ENCODE results near the gene HYAL1. TPM values are rescaled to one million over a fixed set of nuclear protein-coding genes. Genes with fewer than 3 reads are reported as not detected.

HYAL1 gene
- total RNA-seq, 2 donors from 2014 or later = 38.1 to 40.8 TPM

GRCh38 chr3:50322115-50322385, 18.7 kb upstream of the HYAL1 start:
- H3K9me3 ChIP-seq = no peaks in the 10 kb centered on the region
- DNase-seq (ENCODE audit: low spot score) = no peak
- TF ChIP-seq, protein P1, sequence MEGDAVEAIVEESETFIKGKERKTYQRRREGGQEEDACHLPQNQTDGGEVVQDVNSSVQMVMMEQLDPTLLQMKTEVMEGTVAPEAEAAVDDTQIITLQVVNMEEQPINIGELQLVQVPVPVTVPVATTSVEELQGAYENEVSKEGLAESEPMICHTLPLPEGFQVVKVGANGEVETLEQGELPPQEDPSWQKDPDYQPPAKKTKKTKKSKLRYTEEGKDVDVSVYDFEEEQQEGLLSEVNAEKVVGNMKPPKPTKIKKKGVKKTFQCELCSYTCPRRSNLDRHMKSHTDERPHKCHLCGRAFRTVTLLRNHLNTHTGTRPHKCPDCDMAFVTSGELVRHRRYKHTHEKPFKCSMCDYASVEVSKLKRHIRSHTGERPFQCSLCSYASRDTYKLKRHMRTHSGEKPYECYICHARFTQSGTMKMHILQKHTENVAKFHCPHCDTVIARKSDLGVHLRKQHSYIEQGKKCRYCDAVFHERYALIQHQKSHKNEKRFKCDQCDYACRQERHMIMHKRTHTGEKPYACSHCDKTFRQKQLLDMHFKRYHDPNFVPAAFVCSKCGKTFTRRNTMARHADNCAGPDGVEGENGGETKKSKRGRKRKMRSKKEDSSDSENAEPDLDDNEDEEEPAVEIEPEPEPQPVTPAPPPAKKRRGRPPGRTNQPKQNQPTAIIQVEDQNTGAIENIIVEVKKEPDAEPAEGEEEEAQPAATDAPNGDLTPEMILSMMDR (IDR thresholded peaks at IDR 0.05) = no peak
- peaks cover 28% of the 10 kb centered on the region for H3K36me3 ChIP-seq
- H3K4me1 ChIP-seq = peaks cover 0 to 83% of the 10 kb centered on the region in 2 donors
- H3K27ac ChIP-seq = peak overlapping the region; percentile 93
- peak overlapping the region; percentile 52 to 70 for H3K4me3 ChIP-seq
- no peaks in the 10 kb centered on the region for H3K27me3 ChIP-seq

DNA sequence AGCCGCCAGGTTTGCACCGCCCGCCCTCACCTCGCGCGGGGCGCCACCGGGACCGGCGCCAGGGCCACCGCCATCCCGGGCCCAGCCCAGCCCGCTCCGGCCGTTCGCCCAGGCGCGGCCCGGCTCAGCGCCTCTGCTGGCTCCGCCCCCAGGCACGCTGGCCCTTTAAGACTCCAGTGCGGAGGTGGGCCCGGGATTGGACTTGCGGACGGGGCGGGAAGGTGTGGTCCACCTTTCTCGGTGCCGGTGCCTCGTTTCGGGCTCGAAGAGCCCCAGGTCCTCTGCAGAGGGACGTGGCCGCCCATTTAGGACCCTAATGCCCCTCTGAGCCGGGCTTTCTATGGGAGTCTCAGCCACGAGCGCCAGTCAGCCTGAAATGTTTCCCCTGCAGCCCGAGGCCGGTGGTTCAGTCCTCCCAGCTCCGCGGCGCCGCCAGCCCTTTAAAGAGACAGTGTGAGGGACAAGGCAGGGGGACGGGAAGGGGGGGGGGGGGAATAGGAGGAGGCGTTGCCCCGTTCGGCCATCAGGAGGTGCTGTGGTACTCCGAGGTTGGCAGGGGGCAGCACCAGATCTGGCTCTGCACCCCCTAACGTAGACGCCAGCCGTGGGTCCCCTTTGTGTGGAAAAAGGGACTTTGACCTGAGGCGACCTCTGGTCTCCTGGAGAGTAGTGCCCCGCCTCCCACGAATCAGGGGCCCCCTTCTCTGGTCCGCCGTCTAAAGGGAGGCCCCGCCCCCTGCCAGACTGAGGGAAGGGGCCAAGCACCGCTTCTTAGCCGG, 18.2 kb upstream of the HYAL1 start:
- peak overlapping the region; percentile 93 for H3K27ac ChIP-seq
- TF ChIP-seq, protein P1 (IDR thresholded peaks at IDR 0.05) = peak; percentile 24 to 64
- peaks cover 0 to 83% of the 10 kb centered on the region in 2 donors for H3K4me1 ChIP-seq
- peak; percentile 90 for DNase-seq (ENCODE audit: low spot score)
- no peaks in the 10 kb centered on the region for H3K9me3 ChIP-seq
- peak overlapping the region; percentile 52 to 70 for H3K4me3 ChIP-seq
- H3K36me3 ChIP-seq = peaks cover 34% of the 10 kb centered on the region
- H3K27me3 ChIP-seq = no peaks in the 10 kb centered on the region

DNA sequence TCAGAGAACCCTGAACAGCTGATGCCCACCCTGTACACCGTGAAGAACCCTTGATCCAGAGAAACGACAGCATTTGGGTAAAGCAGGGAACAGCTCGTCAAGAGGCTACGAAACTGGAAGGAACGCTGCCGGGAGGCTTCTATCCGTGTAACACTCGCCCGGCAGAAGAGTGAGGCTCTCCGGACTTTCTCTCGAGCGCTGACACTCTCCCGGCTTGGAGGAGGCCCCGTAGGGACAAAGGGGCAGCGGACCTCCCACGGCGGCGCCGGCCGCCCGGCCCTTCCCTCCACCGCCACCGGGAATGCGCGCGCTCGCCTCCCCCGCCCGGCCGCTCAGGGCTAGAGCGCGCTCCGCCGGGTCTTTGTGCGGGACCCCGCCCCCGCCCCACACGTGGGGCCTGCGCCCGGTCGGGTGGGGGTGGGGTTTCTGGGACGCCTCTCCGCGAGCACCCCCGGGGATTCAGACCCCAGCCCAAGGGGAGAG, 17.5 kb upstream of the HYAL1 start:
- Histone ChIP-seq H3K4me3 (peak overlapping the region; percentile 52 to 70), H3K36me3 (peaks cover 33% of the 10 kb centered on the region), H3K4me1 (peaks cover 0 to 82% of the 10 kb centered on the region in 2 donors), H3K27me3 (no peaks in the 10 kb centered on the region), H3K27ac (peak overlapping the region; percentile 93), H3K9me3 (no peaks in the 10 kb centered on the region)
- DNase-seq (ENCODE audit: low spot score) = no peak
- TF ChIP-seq, protein P1 (IDR thresholded peaks at IDR 0.05) = no peak

DNA sequence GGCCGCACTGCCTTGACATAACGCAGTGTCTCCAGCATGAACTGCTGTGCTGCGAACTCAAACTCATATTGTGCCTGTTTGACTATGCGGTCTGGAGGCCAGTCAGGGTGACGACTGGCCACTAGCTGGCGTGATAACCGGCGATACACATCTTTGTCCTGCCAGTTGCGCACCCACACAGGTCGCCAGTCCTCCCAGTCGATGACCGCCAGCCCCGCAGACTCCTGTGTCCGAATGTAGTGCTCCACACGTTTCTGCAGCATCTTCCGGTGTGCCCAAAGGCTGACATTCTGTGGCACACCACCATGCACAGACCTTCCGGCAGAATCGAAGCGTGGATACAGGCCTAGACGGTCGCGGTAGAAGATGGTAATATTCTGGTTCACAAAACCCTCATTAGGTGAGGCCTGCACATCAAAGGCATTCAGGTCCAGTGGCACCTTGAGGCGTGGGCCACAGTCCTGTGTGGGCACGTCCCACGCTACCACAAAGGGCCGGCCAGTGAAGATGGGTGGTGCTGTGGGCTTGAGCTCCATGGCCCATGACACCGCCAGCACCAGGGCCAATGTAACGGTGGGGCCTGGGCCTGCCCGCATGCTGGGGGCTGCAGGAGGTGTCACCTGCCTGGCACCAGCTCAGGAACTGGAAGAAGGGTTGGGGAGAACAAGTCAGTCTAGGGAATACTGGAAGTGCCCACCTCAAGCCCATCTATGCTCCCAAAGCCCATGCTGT, 16.7 kb upstream of the HYAL1 start:
- Histone ChIP-seq H3K27ac (peak overlapping the region; percentile 93), H3K9me3 (no peaks in the 10 kb centered on the region), H3K27me3 (no peaks in the 10 kb centered on the region), H3K36me3 (peaks cover 26% of the 10 kb centered on the region), H3K4me1 (peaks cover 0 to 77% of the 10 kb centered on the region in 2 donors), H3K4me3 (peak overlapping the region; percentile 52 to 70)
- DNase-seq (ENCODE audit: low spot score) = no peak
- TF ChIP-seq, protein P1 (IDR thresholded peaks at IDR 0.05) = no peak

- Histone ChIP-seq H3K27ac (peak overlapping the region; percentile 2 to 93), H3K4me1 (peaks cover 0 to 70% of the 10 kb centered on the region in 2 donors), H3K36me3 (peaks cover 26% of the 10 kb centered on the region), H3K4me3 (peak overlapping the region; percentile 52 to 70), H3K27me3 (no peaks in the 10 kb centered on the region), H3K9me3 (no peaks in the 10 kb centered on the region)
- TF ChIP-seq, protein P1 (IDR thresholded peaks at IDR 0.05) = no peak
- no peak for DNase-seq (ENCODE audit: low spot score)
Observed at GRCh38 chr3:50319181-50319893, 16.0 kb upstream of the HYAL1 start.
